Putamen (tissue), 1 donor: ENCODE data around the gene CAAP1.
"Not testable (repeated sequence)": the region's sequence is repeated elsewhere in the genome, so short reads cannot be mapped to it uniquely, and the experiment has no call there.

ENCODE experiments used
- DNase-seq: peaks from one replicate; pipeline ENCODE4 v3.0.0-alpha.2; 2016; ENCODE audit warnings: low spot score

Gene CAAP1

DNA sequence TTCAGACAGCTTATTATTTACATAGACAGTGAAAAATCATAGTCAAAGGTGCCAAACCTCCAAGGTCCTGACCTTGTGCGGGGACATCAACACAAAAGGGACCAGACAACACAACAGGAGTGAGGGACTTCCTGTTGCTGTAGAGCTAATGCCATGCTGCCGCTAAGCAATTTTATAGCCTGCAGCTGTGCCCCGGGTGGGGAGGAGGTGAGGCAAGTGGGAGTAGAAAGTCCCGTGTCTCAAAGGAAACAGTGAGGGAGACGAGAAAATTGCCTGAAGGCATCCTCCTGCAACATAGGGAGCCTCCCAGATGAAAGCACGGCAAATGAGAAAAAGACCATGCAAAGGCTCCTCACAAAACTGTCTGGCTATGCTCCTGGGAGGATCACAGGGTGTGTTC is 58.8 kb downstream of the CAAP1 start:
- DNase-seq, result no peak

DNA sequence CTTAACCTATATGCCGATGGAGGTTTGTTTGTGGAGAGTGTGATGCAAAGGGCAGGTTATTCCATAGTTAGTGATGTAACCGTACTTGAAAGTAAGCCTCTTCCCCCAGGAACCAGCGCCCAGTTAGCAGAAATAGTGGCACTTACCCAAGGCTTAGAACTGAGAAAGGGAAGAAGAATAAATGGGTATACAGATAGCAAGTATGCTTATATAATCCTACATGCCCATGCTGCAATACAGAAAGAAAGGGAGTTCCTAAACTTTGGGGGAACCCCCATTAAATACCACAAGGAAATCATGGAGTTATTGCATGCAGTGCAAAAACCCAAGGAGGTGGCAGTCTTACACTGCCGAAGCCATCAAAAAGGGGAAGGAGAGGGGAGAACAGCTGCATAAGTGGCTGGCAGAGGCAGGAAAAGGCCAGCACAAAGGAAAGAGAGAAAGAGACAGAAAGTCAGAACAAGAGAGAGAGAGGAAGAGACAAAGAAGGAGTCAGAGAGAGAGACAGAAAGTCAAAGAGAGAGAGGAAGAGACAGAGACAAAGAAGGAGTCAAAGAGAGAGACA is 64.1 kb downstream of the CAAP1 start:
- DNase-seq, result not testable (repeated sequence)

DNA sequence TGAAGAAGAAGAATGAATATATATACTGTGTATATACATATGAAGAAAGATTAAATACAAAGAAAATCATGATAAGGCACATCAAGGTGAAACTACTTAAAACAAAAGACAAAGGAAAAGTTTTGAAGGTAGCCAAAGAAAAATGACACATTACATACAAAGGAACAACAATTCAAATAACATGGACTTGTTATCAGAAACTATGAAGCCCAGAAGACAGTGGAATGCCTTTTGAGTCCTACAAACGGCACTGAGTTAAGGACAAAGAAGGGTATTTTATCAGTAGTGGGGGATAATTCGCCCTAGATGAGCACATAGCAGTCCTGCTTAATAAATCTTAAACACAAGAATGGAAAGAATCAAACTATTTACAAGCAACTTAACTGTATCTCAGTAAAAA is 77.8 kb downstream of the CAAP1 start:
- DNase-seq, result no peak

DNA sequence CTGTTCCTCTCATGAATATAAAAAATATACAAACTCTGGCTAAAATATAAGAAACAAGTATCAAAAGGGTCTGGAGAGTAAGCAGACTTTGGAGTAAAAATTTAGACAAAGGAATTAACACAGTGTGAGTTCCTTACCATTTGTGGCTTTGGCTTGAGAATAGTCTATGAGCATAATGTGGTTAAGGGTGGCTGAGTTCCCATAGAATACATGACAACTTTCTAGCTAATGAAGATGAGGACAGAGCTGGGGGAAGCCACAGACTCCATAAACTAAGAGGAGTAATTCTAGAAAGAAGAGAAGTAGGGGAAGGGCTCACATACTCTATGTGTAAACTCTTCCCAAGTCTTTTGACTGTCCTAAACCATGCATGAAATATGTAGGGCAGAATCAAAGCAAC is 79.4 kb downstream of the CAAP1 start:
- DNase-seq, result no peak

DNA sequence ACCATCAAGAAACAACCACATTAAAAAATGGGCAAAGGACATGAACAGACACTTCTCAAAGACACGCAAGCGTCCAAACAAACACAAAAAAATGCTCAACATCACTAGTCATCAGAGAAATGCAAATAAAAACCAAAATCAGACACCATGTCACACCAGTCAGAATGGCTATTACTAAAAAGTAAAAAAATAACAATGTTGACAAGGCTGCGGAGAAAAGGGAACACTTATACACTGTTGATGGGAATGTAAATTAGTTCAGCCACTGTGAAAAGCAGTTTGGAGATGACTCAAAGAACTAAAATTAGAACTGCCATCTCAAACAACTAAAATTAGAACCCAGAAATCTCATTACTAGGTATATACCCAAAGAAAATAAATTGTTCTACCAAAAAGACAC is 80.4 kb downstream of the CAAP1 start:
- DNase-seq, result no peak

DNA sequence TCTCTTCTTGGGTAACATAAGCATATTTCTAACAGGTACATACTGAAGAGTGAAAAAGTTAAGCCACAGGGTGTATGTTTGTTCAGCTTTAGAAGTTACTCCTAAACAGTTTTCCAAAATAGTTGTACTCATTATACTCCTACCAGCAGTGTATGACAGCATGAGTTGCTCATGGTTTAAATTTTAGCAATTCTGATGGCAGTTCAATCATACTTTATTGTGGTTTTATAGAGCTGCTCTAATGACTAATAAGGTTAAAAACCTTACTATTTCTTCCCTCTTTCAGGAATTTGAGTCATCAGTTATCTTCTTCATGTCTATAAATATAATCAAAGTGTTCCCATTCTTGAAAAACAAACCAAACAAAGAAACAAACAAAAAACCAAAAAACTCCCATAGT is 81.5 kb downstream of the CAAP1 start:
- DNase-seq, result no peak

DNA sequence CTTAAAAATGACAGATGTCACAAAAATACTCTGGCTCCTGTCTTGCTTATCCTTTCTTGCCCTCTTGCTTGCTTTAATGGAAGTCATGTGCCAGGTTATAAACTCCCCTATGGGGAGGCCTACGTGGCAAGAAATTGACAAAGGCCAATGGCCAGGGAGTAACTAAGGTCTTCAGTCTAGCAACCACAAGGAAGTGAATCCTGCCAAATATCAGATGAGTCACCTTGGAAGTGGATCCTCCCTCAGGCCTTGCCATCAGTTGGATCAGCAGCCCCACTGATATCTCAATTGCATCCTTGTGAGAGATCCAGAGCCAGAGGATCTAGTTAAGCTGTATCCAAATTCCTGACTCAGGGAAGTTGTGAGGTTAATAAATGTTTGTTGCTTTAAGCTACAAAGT is 82.8 kb downstream of the CAAP1 start:
- DNase-seq, result no peak

DNA sequence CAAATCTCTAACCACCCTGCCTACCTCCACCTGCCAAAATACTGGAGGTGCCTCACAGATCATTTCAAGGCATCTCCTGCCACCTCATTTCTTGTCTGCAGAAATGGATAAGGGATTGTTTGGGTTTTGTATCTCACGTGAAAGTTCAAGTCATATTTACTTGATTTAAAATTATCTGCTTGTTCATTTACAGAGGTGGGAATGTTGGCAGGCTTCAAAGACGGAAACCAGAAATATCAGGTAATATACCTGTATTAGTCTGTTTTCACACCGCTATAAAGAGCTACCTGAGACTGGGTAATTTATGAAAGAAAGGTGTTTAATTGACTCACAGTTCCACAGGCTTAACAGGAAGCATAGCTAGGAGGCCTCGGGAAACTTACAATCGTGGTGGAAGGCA is 85.4 kb downstream of the CAAP1 start:
- DNase-seq, result no peak

DNA sequence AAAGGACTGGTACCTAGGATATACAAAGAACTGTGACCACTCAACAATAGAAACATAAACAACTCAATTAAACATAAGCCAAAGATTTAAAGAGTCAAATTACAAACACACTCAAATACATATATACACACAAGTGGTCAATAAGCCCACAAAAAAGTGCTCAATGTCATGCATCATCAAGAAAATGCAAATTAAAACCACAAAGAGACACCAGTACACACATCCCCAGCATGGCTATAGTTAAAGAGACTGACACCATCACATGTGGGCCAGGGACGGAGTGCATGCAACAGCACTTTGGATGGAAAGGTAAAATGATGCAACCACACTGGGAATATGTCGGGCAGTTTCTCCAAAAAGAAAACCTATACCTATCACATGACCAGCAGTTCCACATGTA is 89.7 kb downstream of the CAAP1 start:
- no peak for DNase-seq

DNA sequence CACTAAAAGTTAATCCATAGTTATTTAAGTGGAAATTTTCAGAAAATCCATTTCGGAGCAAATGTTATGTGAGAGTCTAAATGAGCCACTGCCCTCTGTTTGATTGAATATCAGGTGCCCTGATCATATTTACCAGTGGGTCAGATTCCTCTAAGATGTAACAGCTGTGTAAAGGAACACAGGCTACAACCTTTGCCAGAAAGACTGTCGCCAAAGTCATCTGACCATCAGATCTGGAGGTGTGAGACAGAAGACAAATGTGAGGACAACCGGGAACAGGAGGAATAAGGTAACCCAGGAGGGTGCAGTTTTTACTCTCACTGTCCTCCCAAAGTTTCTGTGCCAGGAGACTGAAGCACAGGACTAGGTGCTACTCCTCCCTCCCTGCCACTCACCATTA is 90.8 kb downstream of the CAAP1 start:
- DNase-seq, result no peak

DNA sequence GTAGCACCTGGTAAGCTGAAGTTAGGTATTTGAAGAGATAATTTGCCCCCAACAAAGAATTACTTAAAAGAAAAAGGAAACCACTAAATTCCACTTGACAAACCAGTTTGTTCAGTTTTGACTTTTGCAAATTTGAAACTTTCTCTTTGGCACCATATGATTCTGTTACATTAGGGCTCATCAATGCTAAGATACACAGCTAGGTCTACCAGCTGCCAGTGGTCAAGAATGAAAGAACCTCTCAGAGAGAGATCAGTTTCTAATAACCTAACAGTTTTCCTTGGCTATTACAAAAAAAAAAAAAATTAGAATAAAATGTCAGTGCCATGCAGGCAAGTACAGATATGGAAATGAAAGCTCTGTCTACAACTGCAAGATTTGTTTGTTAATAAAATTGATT is 92.3 kb downstream of the CAAP1 start:
- no peak for DNase-seq

DNA sequence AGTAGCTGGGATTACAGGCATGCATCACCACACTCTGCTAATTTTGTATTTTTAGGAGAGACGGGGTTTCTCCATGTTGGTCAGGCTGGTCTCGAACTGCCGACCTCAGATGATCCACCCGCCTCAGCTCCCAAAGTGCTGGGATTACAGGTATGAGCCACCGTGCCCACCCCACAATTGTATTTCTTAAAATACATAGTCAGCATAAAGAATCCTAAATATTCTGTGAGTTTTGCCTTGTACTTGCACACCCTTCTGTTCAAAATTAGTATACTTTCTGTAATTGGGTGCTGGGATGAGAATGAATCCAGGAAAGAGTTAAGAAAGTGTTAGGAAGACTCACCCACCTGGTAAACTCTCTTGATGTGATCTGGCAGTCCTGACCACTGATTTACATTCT is 101.3 kb downstream of the CAAP1 start:
- no peak for DNase-seq
